D721Med (cell line): Measurements from ENCODE around the gene COQ3.

ENCODE experiments used
- DNase-seq: peaks from one replicate; pipeline ENCODE4 v3.0.0; 2011; ENCODE audit warnings: low spot score; ENCODE audit not compliant: insufficient read length
- FAIRE-seq: peaks from 2 replicates; lab custom pipeline; 2011; peaks lifted over from hg19 to GRCh38; lab: Jason Lieb, UNC
- TF ChIP-seq, protein P1 (sequence below): IDR thresholded peaks from 2 replicates; pipeline ENCODE4 v1.5.1; 2012; ENCODE audit warnings: mild to moderate bottlenecking, control low read depth; ENCODE audit not compliant: insufficient read depth; ENCODE audit errors: missing control alignments

The COQ3 gene

GRCh38 chr6:99334526-99335127 is 59.4 kb downstream of the COQ3 start:
- TF ChIP-seq, protein P1, sequence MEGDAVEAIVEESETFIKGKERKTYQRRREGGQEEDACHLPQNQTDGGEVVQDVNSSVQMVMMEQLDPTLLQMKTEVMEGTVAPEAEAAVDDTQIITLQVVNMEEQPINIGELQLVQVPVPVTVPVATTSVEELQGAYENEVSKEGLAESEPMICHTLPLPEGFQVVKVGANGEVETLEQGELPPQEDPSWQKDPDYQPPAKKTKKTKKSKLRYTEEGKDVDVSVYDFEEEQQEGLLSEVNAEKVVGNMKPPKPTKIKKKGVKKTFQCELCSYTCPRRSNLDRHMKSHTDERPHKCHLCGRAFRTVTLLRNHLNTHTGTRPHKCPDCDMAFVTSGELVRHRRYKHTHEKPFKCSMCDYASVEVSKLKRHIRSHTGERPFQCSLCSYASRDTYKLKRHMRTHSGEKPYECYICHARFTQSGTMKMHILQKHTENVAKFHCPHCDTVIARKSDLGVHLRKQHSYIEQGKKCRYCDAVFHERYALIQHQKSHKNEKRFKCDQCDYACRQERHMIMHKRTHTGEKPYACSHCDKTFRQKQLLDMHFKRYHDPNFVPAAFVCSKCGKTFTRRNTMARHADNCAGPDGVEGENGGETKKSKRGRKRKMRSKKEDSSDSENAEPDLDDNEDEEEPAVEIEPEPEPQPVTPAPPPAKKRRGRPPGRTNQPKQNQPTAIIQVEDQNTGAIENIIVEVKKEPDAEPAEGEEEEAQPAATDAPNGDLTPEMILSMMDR, result peak; percentile 72
- FAIRE-seq, result peak; percentile 77
- DNase-seq, result no peak

- TF ChIP-seq, protein P1, result no peak
- FAIRE-seq (no peak), DNase-seq (no peak)
These were observed 60.9 kb downstream of the COQ3 start for GRCh38 chr6:99333068-99333467.

DNA sequence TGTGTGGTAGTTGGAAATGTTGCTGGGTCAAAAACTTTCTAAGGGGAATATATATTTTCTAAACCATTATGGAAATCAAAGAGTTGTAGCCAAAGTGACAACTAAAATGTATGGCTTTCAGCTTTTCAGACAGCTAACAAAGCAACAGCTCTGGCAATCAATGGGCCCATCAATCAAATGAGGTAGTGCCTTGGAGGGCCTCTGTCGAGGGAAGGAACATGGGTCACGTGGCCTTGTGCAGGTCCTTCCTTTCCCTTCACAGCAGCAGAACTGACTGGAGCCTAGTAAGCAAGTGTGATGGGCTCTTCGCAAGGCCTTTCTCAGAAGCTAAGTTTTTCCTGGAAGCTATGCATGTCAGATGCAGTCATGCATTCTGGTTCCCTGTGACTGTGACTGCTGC is 62.5 kb downstream of the COQ3 start:
- FAIRE-seq (no peak), DNase-seq (no peak)
- TF ChIP-seq, protein P1, result no peak

DNA sequence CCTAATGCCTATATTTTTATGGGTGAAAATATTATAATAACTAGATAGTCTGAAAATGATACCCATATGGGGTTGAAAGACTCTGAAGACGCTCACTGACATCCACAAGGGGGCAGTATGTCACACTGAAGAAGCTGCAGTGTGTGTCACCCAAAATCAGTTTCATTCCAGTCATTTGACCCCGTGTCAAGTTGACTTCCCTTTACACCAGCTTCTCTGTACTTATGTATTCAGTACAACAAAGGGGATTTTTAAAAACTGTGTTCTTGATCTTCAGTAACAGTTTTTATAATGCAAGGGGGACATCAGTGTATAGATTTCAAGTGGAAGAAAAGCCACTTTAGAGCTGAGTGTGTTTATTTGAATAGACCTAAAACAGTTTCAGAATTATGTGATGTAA is 63.8 kb downstream of the COQ3 start:
- peak; percentile 51 for FAIRE-seq
- TF ChIP-seq, protein P1, result peak; percentile 67
- no peak for DNase-seq

GRCh38 chr6:99324996-99325395 is 69.0 kb downstream of the COQ3 start:
- DNase-seq (no peak), FAIRE-seq (no peak)
- TF ChIP-seq, protein P1, result no peak
